GM21423 (cell line): Measurements from ENCODE around the gene NWD2.
A peak's percentile ranks its signal among the peaks of the same experiment; 100 is the strongest.

ENCODE experiments used
- ATAC-seq: cut with Tn5 transposase; IDR thresholded peaks from one replicate; pipeline ENCODE4 v1.9.1; 2021; ENCODE audit warnings: mild to moderate bottlenecking, moderate library complexity; ENCODE audit not compliant: unreplicated experiment

NWD2 gene

GRCh38 chr4:37436546-37436945 lies 192.0 kb downstream of the NWD2 start:
- ATAC-seq = no peak

- no peak for ATAC-seq
Observed at GRCh38 chr4:37437163-37437562, 192.6 kb downstream of the NWD2 start.

DNA sequence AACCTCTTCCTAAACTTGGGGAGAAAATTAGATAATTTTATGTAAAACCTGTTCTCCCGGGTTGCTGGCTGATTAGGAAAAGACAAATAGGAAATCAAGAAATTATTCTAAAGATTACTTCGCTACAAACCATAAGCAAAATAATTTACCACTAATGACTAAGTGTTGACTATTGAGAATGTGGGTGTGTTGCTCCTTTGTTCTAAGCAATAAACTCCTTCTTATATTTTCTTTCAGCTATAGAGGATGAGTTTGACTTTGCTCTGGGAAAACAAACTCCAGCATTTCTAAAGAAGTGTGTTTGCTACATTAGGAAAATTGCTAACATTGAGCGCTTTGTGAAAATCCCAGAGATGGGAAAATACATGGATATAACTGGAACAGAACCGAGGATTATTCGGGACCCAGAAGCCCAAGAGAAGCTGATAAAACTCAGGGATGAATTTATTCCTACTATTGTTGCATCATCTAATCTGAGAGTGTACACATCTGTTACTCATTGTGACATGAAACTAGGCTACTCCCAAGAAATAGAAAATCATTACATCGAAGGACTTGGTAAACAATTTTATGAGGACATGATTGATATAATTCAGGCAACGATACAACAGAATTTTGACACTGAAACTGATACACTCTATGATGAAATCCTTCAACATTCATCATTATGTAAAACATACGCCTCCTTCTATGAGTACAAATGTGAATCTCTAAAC lies 194.2 kb downstream of the NWD2 start:
- ATAC-seq = no peak

DNA sequence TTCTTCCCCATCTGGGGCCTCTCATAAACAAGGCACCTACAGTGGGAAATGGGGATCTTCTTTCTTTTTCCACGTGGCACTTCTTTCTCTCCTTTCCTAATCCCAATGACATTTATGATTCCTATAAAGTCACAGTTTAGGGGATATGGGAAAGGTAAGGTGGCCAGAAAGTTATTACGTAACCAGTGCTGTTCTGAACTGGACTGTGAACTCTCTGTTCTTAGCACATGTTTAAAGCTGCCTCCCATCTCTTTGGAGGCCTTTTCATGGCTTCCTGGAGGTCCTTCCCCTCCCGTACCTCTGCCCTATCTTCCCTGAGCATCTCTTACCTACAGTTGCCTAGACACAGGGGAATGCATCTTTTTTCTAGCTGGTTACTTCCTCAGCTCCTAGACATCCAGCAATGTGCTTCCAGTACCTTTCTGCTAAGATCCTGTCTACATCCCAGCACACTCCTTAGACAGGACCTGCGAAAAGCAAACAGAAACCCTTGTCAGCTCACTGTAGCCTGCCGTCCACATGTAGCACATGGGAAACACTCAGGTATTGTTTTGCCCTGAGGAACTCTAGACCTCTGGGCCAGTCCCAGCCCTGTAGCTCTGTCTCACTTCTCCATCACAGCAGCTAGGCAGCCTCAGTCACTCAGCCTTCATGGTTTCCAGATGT lies 195.4 kb downstream of the NWD2 start:
- ATAC-seq = no peak

DNA sequence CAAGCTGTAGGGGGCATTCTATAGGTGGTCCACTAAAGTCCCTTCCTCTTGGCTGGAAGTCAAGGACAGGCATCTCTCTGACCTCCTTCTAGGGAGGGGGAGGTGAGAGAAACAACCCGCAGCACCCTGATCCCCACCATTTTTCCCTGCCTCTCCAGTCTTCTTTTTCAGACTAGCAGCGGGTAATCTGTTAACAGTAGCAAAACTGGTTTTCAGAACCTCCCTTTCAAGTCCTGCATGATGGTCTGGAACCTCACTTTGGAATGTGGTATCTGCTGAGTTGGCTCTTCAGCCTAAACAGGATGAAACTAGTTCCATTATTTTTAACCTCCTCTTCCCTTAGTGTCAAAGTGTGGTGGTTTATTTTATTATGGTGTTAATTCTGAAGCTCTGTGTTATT lies 196.0 kb downstream of the NWD2 start:
- no peak for ATAC-seq

DNA sequence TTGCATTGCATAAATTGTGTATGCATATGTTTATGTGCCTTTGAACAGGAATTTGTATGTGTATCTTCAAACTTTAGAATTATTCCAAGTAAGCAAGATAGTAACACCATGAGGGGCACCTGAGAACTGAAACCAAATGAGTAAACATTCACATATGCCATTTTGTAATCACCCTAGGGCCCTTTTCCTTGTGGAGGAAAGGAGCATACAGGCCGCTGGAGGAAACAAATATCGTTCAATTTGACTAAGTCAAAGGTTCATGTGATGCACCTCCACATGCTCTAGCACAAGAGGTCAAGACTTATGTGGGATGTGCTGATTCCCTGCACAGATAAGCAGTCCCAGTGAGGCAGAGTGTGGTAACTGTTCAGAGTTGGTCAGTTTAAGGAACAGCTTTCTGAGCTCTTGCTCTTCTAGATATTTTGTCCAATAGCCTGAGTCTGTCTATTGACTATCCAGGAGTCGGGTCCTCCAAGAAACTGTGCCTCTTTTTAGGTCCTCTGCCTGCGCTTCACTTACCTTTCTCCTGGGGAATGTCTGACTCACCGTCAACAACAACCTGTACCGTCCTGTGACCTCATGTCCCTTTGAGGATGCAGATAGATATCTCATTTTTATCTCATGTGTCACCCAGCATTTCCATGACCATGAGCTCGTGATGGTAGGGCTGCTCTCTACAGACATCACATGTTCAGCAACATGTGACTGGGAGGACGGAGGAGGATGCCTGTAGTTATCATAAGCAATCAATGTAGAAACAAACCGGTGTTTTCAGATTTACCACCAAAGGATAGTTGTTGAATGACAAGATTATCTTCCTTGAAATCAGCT lies 196.9 kb downstream of the NWD2 start:
- no peak for ATAC-seq

GRCh38 chr4:37442062-37442323 lies 197.4 kb downstream of the NWD2 start:
- ATAC-seq = no peak

DNA sequence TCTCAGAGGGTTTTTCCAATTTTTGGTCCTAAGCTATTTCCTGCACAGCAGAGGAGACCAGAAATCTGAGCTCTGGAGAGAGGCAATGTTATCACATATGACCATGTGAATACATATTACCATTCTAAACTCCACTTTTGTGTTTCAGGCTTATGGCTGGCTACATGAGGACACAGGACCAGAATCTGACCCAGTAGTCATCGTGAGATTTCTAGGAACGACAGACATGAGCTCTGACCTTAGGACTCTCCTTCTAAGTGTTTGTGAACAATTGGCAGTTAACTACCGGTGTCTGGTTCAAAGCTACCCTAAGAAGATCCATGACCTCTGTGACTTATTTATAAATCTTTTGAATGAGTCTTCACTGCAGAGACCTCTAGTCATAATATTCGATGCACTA lies 198.6 kb downstream of the NWD2 start:
- ATAC-seq = no peak

- ATAC-seq = no peak
Observed at GRCh38 chr4:37445023-37445422, 200.5 kb downstream of the NWD2 start.

- ATAC-seq = no peak
Observed at GRCh38 chr4:37446016-37446415, 201.5 kb downstream of the NWD2 start.

DNA sequence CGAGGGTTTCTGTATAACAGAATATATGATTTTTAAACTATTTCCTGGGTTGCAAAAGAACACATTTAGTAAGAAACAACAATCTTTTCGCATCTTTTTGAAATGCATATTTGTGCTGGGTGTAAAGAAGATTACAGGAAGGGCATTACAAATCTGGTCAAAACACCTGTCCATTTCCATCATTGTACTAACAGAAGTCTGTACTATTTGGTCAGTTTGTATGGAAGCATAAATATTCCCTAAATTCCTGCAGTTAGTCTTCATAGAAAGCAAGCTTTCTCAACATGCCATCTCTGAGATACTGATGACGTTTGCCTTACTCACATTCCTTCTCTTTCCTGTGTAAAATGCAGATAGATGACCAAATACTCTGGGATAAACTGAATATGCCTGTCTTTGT lies 203.3 kb downstream of the NWD2 start:
- ATAC-seq = no peak

- ATAC-seq = no peak
Observed at GRCh38 chr4:37450309-37450708, 205.8 kb downstream of the NWD2 start.

DNA sequence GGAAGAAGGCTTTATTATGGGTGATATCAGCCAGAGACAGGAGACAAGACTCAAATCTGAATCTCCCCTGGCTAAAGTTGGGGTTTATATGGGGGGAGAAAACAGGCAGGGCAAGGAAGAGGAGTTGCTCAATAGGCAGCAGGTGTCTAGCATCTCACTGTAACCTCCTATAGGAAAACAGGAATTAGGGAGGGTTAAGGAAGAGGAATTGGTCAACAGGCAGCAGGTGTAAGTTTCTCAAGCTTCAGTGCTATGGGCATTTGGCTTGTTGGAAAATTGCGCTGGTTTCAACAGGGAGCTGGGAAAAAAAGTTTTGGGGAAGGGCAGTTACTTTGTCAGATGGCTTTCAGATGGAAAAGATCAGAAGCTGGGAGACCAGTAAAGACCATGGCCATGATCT lies 206.4 kb downstream of the NWD2 start:
- no peak for ATAC-seq

GRCh38 chr4:37451656-37452055 lies 207.1 kb downstream of the NWD2 start:
- no peak for ATAC-seq

- ATAC-seq = peak; percentile 70
Observed at GRCh38 chr4:37452952-37453280, 208.4 kb downstream of the NWD2 start.

GRCh38 chr4:37453281-37453998 lies 208.9 kb downstream of the NWD2 start:
- peak; percentile 75 for ATAC-seq

DNA sequence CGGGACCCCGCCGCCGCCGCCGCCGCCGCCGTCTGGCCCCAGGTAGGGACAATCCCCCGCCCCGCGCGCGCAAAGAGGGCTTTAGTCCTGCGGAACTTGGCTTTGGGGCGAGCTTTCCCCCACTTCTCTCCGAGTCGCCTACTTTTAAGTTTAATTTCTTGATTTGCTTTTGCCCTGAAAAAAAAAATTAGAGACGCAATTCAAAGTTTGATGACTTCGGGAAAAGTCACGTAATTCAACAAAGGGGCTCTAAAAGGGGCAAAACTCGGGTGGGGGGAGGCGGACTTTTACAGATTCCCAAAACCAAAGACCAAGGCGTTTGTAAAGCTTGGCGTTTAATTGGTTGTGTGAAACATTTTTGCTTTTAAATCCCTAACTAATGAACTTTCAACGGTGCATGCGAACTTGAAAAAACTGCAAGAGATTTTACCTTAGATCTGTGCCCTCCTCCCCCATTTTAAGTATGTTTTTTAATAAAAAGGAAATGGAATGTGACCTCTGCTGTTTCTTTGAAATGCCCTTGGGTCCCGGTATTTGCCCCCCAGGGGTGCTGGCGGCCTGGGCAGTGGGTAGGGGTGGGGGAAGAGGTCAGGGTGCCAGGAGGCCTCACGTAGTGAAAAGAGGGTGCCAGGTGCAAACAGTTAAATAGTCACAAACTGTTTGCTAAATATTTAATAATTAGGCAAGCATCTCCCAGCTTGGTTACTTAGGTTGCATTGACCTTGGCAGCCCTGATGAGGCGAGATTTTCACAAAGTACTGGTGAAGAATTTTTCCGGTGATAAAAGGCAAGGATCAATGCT lies 209.7 kb downstream of the NWD2 start:
- ATAC-seq = no peak

- ATAC-seq = no peak
Observed at GRCh38 chr4:37455301-37456131, 211.0 kb downstream of the NWD2 start.

- no peak for ATAC-seq
Observed at GRCh38 chr4:37461801-37462200, 217.3 kb downstream of the NWD2 start.
